LNCAP (cell line): Measurements from ENCODE around the gene TNFRSF25.

Experiments used
- CTCF ChIP-seq: fragments of 450-650 bp; IDR thresholded peaks from 2 replicates; pipeline ENCODE4 v1.5.1; 2017; ENCODE audit warnings: mild to moderate bottlenecking

The TNFRSF25 gene

GRCh38 chr1:6463120-6463412 lies 2.9 kb downstream of the TNFRSF25 start:
- no peak for TF ChIP-seq CTCF

- no peak for TF ChIP-seq CTCF
These were observed 3.4 kb downstream of the TNFRSF25 start for GRCh38 chr1:6462412-6463119.

GRCh38 chr1:6461538-6462411 lies 4.2 kb downstream of the TNFRSF25 start:
- TF ChIP-seq CTCF, result no peak

GRCh38 chr1:6461051-6461530 lies 4.9 kb downstream of the TNFRSF25 start:
- no peak for TF ChIP-seq CTCF

DNA sequence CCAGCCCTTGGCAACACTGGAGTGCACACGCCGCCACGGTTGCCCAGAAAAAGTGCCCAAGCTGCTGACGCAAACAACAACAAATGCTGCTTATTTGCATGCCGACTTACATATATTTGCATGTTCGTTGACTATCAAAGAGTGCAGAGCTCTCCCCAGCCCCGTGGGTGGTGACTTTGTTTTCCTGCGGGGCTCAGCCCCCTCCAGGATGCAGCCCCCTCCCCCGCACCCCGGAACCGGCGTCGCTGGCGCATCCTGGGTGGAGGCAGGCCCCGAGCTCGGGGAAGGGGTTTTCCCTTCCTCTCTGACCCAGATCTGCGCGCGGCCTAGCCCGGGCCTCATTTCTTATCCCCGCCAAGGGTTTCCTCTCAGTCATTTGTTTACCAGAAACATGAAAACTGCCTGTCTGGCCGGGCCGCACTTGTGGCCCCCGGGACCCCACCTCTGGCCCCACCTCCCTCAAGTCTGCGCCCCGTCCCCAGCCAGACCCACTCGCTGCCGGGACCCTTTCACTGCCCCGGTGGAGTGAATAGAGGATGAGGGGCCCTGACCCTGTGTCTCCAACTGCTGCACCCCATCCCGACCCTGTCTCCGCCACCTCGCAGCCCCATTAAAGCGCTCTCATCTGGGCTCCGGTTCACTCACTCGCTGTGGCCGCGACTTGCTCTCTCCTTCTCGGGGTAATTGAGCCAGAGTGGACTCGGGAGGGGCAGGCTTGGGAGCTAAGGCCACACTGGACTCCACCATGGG lies 5.5 kb downstream of the TNFRSF25 start:
- TF ChIP-seq CTCF, result no peak

- no peak for TF ChIP-seq CTCF
These were observed 6.1 kb downstream of the TNFRSF25 start for GRCh38 chr1:6459850-6460265.

- no peak for TF ChIP-seq CTCF
These were observed 9.0 kb downstream of the TNFRSF25 start for GRCh38 chr1:6456800-6457466.
